Left lung (tissue), 10 donors: ENCODE measurements around the gene ROPN1L. TPM values are rescaled to one million over a fixed set of nuclear protein-coding genes. Genes with fewer than 3 reads are reported as not detected.

ENCODE experiments used
- ATAC-seq: fragments of 200-7000 bp; cut with Tn5 transposase; one replicate; pipeline ENCODE4 v1.9.1; 2020; ENCODE audit warnings: moderate library complexity
- DNase-seq, 4 donors: peaks; one replicate each; pipeline ENCODE4 v3.0.0-alpha.2; 2013 to 2020
- H3K27ac ChIP-seq, 2 donors: fragments of 200-600 bp; sonication (generic) in 1 of 2; one replicate each; pipeline versions ENCODE4 v1.5.0 to v1.8.0; 2020 to 2021
- H3K27me3 ChIP-seq, 2 donors: fragments of 200-600 bp; sonication (generic) in 1 of 2; one replicate each; pipeline versions ENCODE4 v1.5.0 to v1.8.0; 2020 to 2021
- H3K36me3 ChIP-seq, 2 donors: fragments of 200-600 bp; sonication (generic) in 1 of 2; one replicate each; pipeline versions ENCODE4 v1.5.0 to v1.8.0; 2020 to 2021
- H3K4me1 ChIP-seq, 2 donors: fragments of 200-600 bp; one replicate each; pipeline ENCODE4 v1.8.0; 2021
- H3K4me3 ChIP-seq, 2 donors: fragments of 200-600 bp; sonication (generic) in 1 of 2; one replicate each; pipeline versions ENCODE4 v1.5.0 to v1.8.0; 2020 to 2021; ENCODE audit warnings: mild to moderate bottlenecking in 1 of 2
- H3K9me3 ChIP-seq, 2 donors: fragments of 200-600 bp; sonication (generic) in 1 of 2; one replicate each; pipeline versions ENCODE4 v1.5.0 to v1.8.0; 2020 to 2021
- CTCF ChIP-seq, 2 donors: fragments of 200-600 bp; sonication (generic) in 1 of 2; IDR thresholded peaks; one replicate each; pipeline versions ENCODE4 v1.5.0 to v1.8.0; 2021; ENCODE audit warnings: antibody characterized with exemption in 2 of 2
- intact Hi-C, 2 donors: fragments of 100-400 bp; cut with DNase I; formaldehyde crosslinking; loops; one replicate each; pipeline versions ENCODE4 v1.11.2 to v1.14.2; 2022
- polyA plus RNA-seq, 6 donors: library from polyadenylated mRNA; unstranded; fragments of 120-200 nt; gene quantifications; one replicate each; pipeline ENCODE4 v1.2.1, GENCODE V29; 2013; ENCODE audit not compliant: insufficient read length in 6 of 6
- total RNA-seq, 2 donors: library from RNA; stranded (reverse); fragmentation: NEBNext Ultra II Directional; extraction: Animal tissue kit (Norgen Biotek cat#: 25700); gene quantifications; one replicate each; pipeline ENCODE4 v1.2.1, GENCODE V29; 2021
- donor health status: DM: no; HTN: yes; CAD: no.
- donor health status: DM: no; HTN: no; CAD: no.

Gene ROPN1L
- total and polyA plus RNA-seq, 8 donors: 0.50 to 9.5 (median 5.1) TPM

- intact Hi-C loops: no loop called here
- Histone ChIP-seq H3K27ac (no peak overlapping the region), H3K4me3 (no peak overlapping the region), H3K36me3 (no peaks in the 10 kb centered on the region), H3K9me3 (no peaks in the 10 kb centered on the region), H3K4me1 (no peaks in the 10 kb centered on the region), H3K27me3 (no peaks in the 10 kb centered on the region)
- ATAC-seq (no peak), DNase-seq (no peak)
- TF ChIP-seq CTCF (IDR thresholded peaks at IDR 0.05): no peak
Measured at GRCh38 chr5:10500669-10501068, 59.0 kb downstream of the ROPN1L start.

- Histone ChIP-seq H3K27me3 (no peaks in the 10 kb centered on the region), H3K27ac (no peak overlapping the region), H3K4me1 (no peaks in the 10 kb centered on the region), H3K36me3 (no peaks in the 10 kb centered on the region), H3K4me3 (no peak overlapping the region), H3K9me3 (no peaks in the 10 kb centered on the region)
- ATAC-seq (no peak), DNase-seq (no peak)
- intact Hi-C loops: no loop called here
- TF ChIP-seq CTCF (IDR thresholded peaks at IDR 0.05): no peak
Measured at GRCh38 chr5:10501554-10502075, 59.9 kb downstream of the ROPN1L start.

- H3K4me1 ChIP-seq: no peaks in the 10 kb centered on the region
- H3K27ac ChIP-seq: no peak overlapping the region
- no peak overlapping the region for H3K4me3 ChIP-seq
- ATAC-seq (no peak), DNase-seq (no peak)
- intact Hi-C loops: no loop called here
- H3K27me3 ChIP-seq: no peaks in the 10 kb centered on the region
- no peaks in the 10 kb centered on the region for H3K36me3 ChIP-seq
- H3K9me3 ChIP-seq: no peaks in the 10 kb centered on the region
- TF ChIP-seq CTCF (IDR thresholded peaks at IDR 0.05): no peak
Measured at GRCh38 chr5:10502130-10502529, 60.5 kb downstream of the ROPN1L start.

GRCh38 chr5:10502578-10502977 is 60.9 kb downstream of the ROPN1L start:
- TF ChIP-seq CTCF (IDR thresholded peaks at IDR 0.05): no peak
- Histone ChIP-seq H3K27me3 (no peaks in the 10 kb centered on the region), H3K4me3 (no peak overlapping the region), H3K9me3 (no peaks in the 10 kb centered on the region), H3K36me3 (no peaks in the 10 kb centered on the region), H3K27ac (no peak overlapping the region), H3K4me1 (no peaks in the 10 kb centered on the region)
- DNase-seq: no peak
- intact Hi-C loops: no loop called here
- ATAC-seq: no peak

- intact Hi-C loops: no loop called here
- DNase-seq (no peak), ATAC-seq (no peak)
- no peaks in the 10 kb centered on the region for H3K9me3 ChIP-seq
- no peaks in the 10 kb centered on the region for H3K4me1 ChIP-seq
- no peak overlapping the region for H3K27ac ChIP-seq
- no peaks in the 10 kb centered on the region for H3K36me3 ChIP-seq
- H3K27me3 ChIP-seq: no peaks in the 10 kb centered on the region
- no peak for TF ChIP-seq CTCF (IDR thresholded peaks at IDR 0.05)
- no peak overlapping the region for H3K4me3 ChIP-seq
Measured at GRCh38 chr5:10503321-10503720, 61.6 kb downstream of the ROPN1L start.
